Panc1 (cell line): ENCODE results near the gene BTD. TPM values are rescaled to one million over a fixed set of nuclear protein-coding genes. Genes with fewer than 3 reads are reported as not detected.

ENCODE experiments used
- microRNA-seq: library from miRNA; unstranded; fragments of <30 nt; microRNA quantifications from one replicate; pipeline ENCODE4 v1.1.0, GENCODE V29; 2020; ENCODE audit not compliant: unreplicated experiment
- total RNA-seq: library from RNA; stranded (reverse); gene quantifications from one replicate; pipeline ENCODE4 v1.2.1, GENCODE V29; 2021; ENCODE audit not compliant: unreplicated experiment

BTD gene
- total RNA-seq, 1 experiment from 2014 or later: 22.7 TPM

Small RNA genes lying within 50 kb of the gene (microRNA-seq; reads per million reads assigned to microRNA genes)
- not detected for gene MIR3134

Other genes with a start within 250 kb of the BTD start
- 16.5 TPM for gene METTL6, start 174.2 kb upstream of the BTD start, total RNA-seq
- 16.1 TPM for gene EAF1, start 174.1 kb upstream of the BTD start, total RNA-seq
- gene COLQ, start 80.0 kb upstream of the BTD start, total RNA-seq: 0.64 TPM
- gene HACL1, start 176 bp upstream of the BTD start, total RNA-seq: 26.8 TPM
- 89.3 TPM for gene ANKRD28, start 196.2 kb downstream of the BTD start, total RNA-seq